K562 (cell line): Measurements from ENCODE around the gene RNGTT. TPM values are rescaled to one million over a fixed set of nuclear protein-coding genes. Genes with fewer than 3 reads are reported as not detected.

Experiments
- ATAC-seq: fragments of 200-7000 bp; cut with Tn5 transposase; 3 replicates; pipeline ENCODE4 v1.9.1; 2020; ENCODE audit warnings: moderate library complexity
- BruUV-seq: library from RNA; stranded (reverse); fragments of 400-500 nt; replicated peaks from 2 replicates; lab custom pipeline; 2021; lab: Mats Ljungman, UMichigan
- CTCF ChIA-PET: fragments of 300-600 bp; formaldehyde crosslinking; extraction: SDS; loops from one replicate; lab custom pipeline; 2021; ENCODE audit warnings: low intra/inter-chr PET ratio; lab: Yijun Ruan, JAX
- POLR2A ChIA-PET: fragments of 300-600, 350-650 bp; sonication (Branson Sonifier 250); formaldehyde crosslinking; extraction: SDS; loops from one replicate; lab custom pipeline; 2021; ENCODE audit warnings: antibody characterized with exemption, inconsistent platforms; lab: Yijun Ruan, JAX
- DNase-seq, 4 experiments: peaks; one replicate each; pipeline versions ENCODE4 v3.0.0 to v3.0.0-alpha.2; 2011 to 2018; ENCODE audit warnings: low spot score in 3 of 4, mixed read lengths in 3 of 4; ENCODE audit errors: extremely low read depth in 1 of 4
- FAIRE-seq: peaks from 2 replicates; lab custom pipeline; 2011; peaks lifted over from hg19 to GRCh38; lab: Jason Lieb, UNC
- H2AFZ ChIP-seq: 2 replicates; pipeline ENCODE4 v1.6.0; 2011; ENCODE audit warnings: low read depth, low read length, control low read depth, inconsistent platforms
- H3K27ac ChIP-seq: fragments of 200-600 bp; 3 replicates; pipeline ENCODE4 v1.8.0; 2011; ENCODE audit warnings: low read depth, mild to moderate bottlenecking, control low read depth, inconsistent platforms, low read length, moderate library complexity, mixed read lengths; ENCODE audit errors: extremely low read depth
- H3K27me3 ChIP-seq, 2 experiments: fragments of 300-600 bp in 1 of 2; 2 replicates in 1 of 2; 3 replicates in 1 of 2; pipeline versions ENCODE4 v1.6.0 to v1.8.0; 2011; ENCODE audit warnings: inconsistent platforms in 2 of 2, low read length in 2 of 2, mild to moderate bottlenecking in 1 of 2, mixed read lengths in 1 of 2, moderate library complexity in 1 of 2; ENCODE audit not compliant: control insufficient read depth in 2 of 2, insufficient read depth in 2 of 2
- H3K36me3 ChIP-seq: fragments of 300-600 bp; 3 replicates; pipeline ENCODE4 v1.8.0; 2011; ENCODE audit warnings: mild to moderate bottlenecking, low read length, inconsistent platforms; ENCODE audit not compliant: control insufficient read depth, insufficient read depth
- H3K4me1 ChIP-seq, 2 experiments: fragments of 200-600 bp in 1 of 2; replicated peaks in 1 of 2; 2 replicates in 1 of 2; 3 replicates in 1 of 2; pipeline versions ENCODE4 v1.5.1 to v1.8.0; 2011; ENCODE audit warnings: inconsistent platforms in 2 of 2, low read length in 2 of 2, mild to moderate bottlenecking in 1 of 2, mixed read lengths in 1 of 2, moderate library complexity in 1 of 2; ENCODE audit not compliant: control insufficient read depth in 2 of 2, insufficient read depth in 2 of 2
- H3K4me2 ChIP-seq: 2 replicates; pipeline ENCODE4 v1.6.1; 2011; ENCODE audit warnings: low read length, control low read depth, inconsistent platforms, mixed read lengths; ENCODE audit not compliant: insufficient read depth
- H3K4me3 ChIP-seq: fragments of 200-600 bp; sonication (generic), shearing (Covaris generic); 2 replicates; pipeline ENCODE4 v1.5.1; 2016; ENCODE audit warnings: control low read depth, inconsistent platforms
- H3K79me2 ChIP-seq: fragments of 200-600 bp; 3 replicates; pipeline ENCODE4 v1.8.0; 2011; ENCODE audit warnings: low read length, inconsistent platforms; ENCODE audit not compliant: control insufficient read depth, insufficient read depth
- H3K9ac ChIP-seq, 2 experiments: 2 replicates each; pipeline versions ENCODE4 v1.6.0 to v1.6.1; 2011; ENCODE audit warnings: low read depth in 2 of 2, low read length in 2 of 2, control low read depth in 1 of 2, inconsistent platforms in 1 of 2, mild to moderate bottlenecking in 1 of 2, mixed read lengths in 1 of 2; ENCODE audit not compliant: insufficient read depth in 1 of 2
- H3K9me1 ChIP-seq: one replicate; pipeline ENCODE4 v1.6.0; 2011; ENCODE audit warnings: inconsistent platforms, mild to moderate bottlenecking, low read length, moderate library complexity; ENCODE audit not compliant: control insufficient read depth, insufficient read depth
- H3K9me3 ChIP-seq: replicated peaks from 2 replicates; pipeline ENCODE4 v1.5.1; 2011; ENCODE audit warnings: low read depth, low read length, inconsistent platforms; ENCODE audit not compliant: control insufficient read depth, insufficient read depth
- H4K20me1 ChIP-seq: replicated peaks from 2 replicates; pipeline ENCODE4 v1.6.1; 2011; ENCODE audit warnings: low read length, inconsistent platforms, mixed read lengths; ENCODE audit not compliant: control insufficient read depth, insufficient read depth
- CREB3 ChIP-seq: fragments of 450-650 bp; conservative IDR thresholded peaks from 2 replicates; pipeline ENCODE4 v1.6.1; 2016; ENCODE audit warnings: missing genetic modification characterization, low read depth, mild to moderate bottlenecking, missing compliant biosample characterization, moderate library complexity
- MTA3 ChIP-seq: fragments of 450-650 bp; formaldehyde crosslinking; IDR thresholded peaks from 2 replicates; pipeline ENCODE4 v1.6.1; 2017; ENCODE audit warnings: mild to moderate bottlenecking, borderline replicate concordance
- PHB ChIP-seq: fragments of 250-450 bp; sonication (Bioruptor Pico); IDR thresholded peaks from 2 replicates; pipeline ENCODE4 v1.5.0; 2021
- POLR2A ChIP-seq: fragments of 450-650 bp; conservative IDR thresholded peaks from 2 replicates; pipeline ENCODE4 v1.6.1; 2016
- RNF219 ChIP-seq: fragments of 250-450 bp; sonication (Bioruptor Pico); IDR thresholded peaks from 2 replicates; pipeline ENCODE4 v1.5.0; 2022; ENCODE audit warnings: mild to moderate bottlenecking
- SOX6 ChIP-seq: fragments of 450-650 bp; IDR thresholded peaks from 2 replicates; pipeline ENCODE4 v1.6.1; 2014; ENCODE audit warnings: mild to moderate bottlenecking
- ZNF174 ChIP-seq: fragments of 250-450 bp; sonication (Bioruptor Pico); IDR thresholded peaks from 2 replicates; pipeline ENCODE4 v1.4.0; 2020; ENCODE audit warnings: mild to moderate bottlenecking
- ZNF79 ChIP-seq: fragments of 250-450 bp; sonication (Bioruptor Pico); IDR thresholded peaks from 2 replicates; pipeline ENCODE4 v1.4.0; 2020; ENCODE audit warnings: low read depth, mild to moderate bottlenecking, moderate library complexity
- WGBS: fragments of 100-300 bp; shearing (Covaris generic); methylation state at CpG from one replicate; pipeline ENCODE4 v1.1.6; 2016; ENCODE audit warnings: low coverage, mixed read lengths; ENCODE audit not compliant: insufficient coverage; ENCODE audit errors: missing lambda C conversion rate; 5-methylcytosine and 5-hydroxymethylcytosine counted together
- in situ Hi-C: fragments of 300-500 bp; cut with MboI; formaldehyde crosslinking; loops from 4 replicates; pipeline ENCODE4 v1.15.0; 2018; ENCODE audit warnings: inconsistent platforms, mixed read lengths
- intact Hi-C: fragments of 100-400 bp; cut with micrococcal nuclease; formaldehyde crosslinking; loops from 2 replicates; pipeline ENCODE4 v1.14.2; 2022
- polyA plus RNA-seq, 8 experiments: library from polyadenylated mRNA; depleted of rRNA in 4 of 8; stranded (reverse) in 5 of 8; unstranded in 3 of 8; fragments of >200 nt; fragmentation: Nextera tagmentation in 2 of 8; fragmentation: Illumina TruSeq in 1 of 8; extraction: Ambion mirVana in 2 of 8; extraction: Trizol in 1 of 8; gene quantifications; 2 replicates each; pipeline versions ENCODE4 v1.2.1 to v1.2.3, GENCODE V29; 2011 to 2014; ENCODE audit warnings: inconsistent platforms in 1 of 8, missing spikeins in 1 of 8
- total RNA-seq, 7 experiments: library from RNA; depleted of rRNA in 6 of 7; stranded (reverse); fragments of >200 nt in 6 of 7; fragmentation: Illumina TruSeq in 2 of 7; extraction: Trizol in 2 of 7; gene quantifications; 2 replicates each; pipeline versions ENCODE4 v1.2.1 to v1.2.3, GENCODE V29; 2011 to 2021; ENCODE audit warnings: low replicate concordance in 1 of 7

RNGTT gene
- total and polyA plus RNA-seq, 9 of the 15 experiments (the other 6 are each of a cell fraction or from before 2014, with no cell fraction given) = 6.1 to 31.7 (median 19.5) TPM

GRCh38 chr6:88614316-88614877 is 349.0 kb downstream of the RNGTT start:
- no peaks in the 10 kb centered on the region; a peak in 1 of 5 replicates for H3K4me1 ChIP-seq
- ATAC-seq (no peak), DNase-seq (no peak), FAIRE-seq (no peak)
- H3K27me3 ChIP-seq = no peaks in the 10 kb centered on the region
- H3K79me2 ChIP-seq = no peaks in the 10 kb centered on the region
- H3K36me3 ChIP-seq = peaks cover 11% of the 10 kb centered on the region; the same call in 1 of the 3 replicates
- CTCF ChIA-PET = no interaction called here
- in situ Hi-C loops (no loop called here), intact Hi-C loops (no loop called here)
- H3K9me3 ChIP-seq = no peaks in the 10 kb centered on the region
- BruUV-seq = no TSS peak
- H2AFZ ChIP-seq = no peak overlapping the region
- POLR2A ChIA-PET = interaction anchor here (0.8 kb wide), 1 partner anchor 842 kb away, joined by 3 read pairs; no protein-coding TSS in a partner anchor
- H3K4me3 ChIP-seq = no peak overlapping the region
- H3K27ac ChIP-seq = no peak overlapping the region
- H3K4me2 ChIP-seq = no peak overlapping the region
- no peaks in the 10 kb centered on the region for H4K20me1 ChIP-seq
- H3K9ac ChIP-seq = no peak overlapping the region
- H3K9me1 ChIP-seq = no peaks in the 10 kb centered on the region
- 92% methylated on average over 3 of the region's 3 CpGs for WGBS
- TF ChIP-seq SOX6 (no peak), MTA3 (no peak), PHB (CRISPR knock-in tag) (no peak), ZNF79 (CRISPR knock-in tag) (no peak), CREB3 (tag) (no peak), ZNF174 (CRISPR knock-in tag) (no peak), RNF219 (CRISPR knock-in tag) (no peak), POLR2A (no peak)
